Muscle layer of duodenum (tissue), 2 donors: Measurements from ENCODE around the gene GSTM4.
"Not testable (repeated sequence)": the region's sequence is repeated elsewhere in the genome, so short reads cannot be mapped to it uniquely, and the experiment has no call there.

ENCODE experiments used
- H3K27ac ChIP-seq: one replicate; pipeline ENCODE4 v1.7.0; 2013; ENCODE audit warnings: mild to moderate bottlenecking, low read length
- H3K27me3 ChIP-seq: one replicate; pipeline ENCODE4 v1.7.0; 2013; ENCODE audit warnings: low read depth, mild to moderate bottlenecking, control low read depth, low read length
- H3K36me3 ChIP-seq, 2 donors: one replicate each; pipeline ENCODE4 v1.7.0; 2013; ENCODE audit warnings: low read length in 2 of 2, control low read depth in 1 of 2, mild to moderate bottlenecking in 1 of 2; ENCODE audit not compliant: insufficient read depth in 2 of 2, control insufficient read depth in 1 of 2
- H3K4me1 ChIP-seq, 2 donors: one replicate each; pipeline ENCODE4 v1.7.0; 2013; ENCODE audit warnings: low read length in 2 of 2, mild to moderate bottlenecking in 2 of 2, control low read depth in 1 of 2, moderate library complexity in 1 of 2; ENCODE audit not compliant: insufficient read depth in 2 of 2, control insufficient read depth in 1 of 2
- H3K4me3 ChIP-seq, 2 donors: one replicate each; pipeline ENCODE4 v1.7.0; 2013; ENCODE audit warnings: low read length in 2 of 2, low read depth in 1 of 2, mild to moderate bottlenecking in 1 of 2
- H3K9me3 ChIP-seq, 2 donors: one replicate each; pipeline ENCODE4 v1.7.0; 2013; ENCODE audit warnings: low read length in 2 of 2, control low read depth in 1 of 2, mild to moderate bottlenecking in 1 of 2; ENCODE audit not compliant: control insufficient read depth in 1 of 2
- donor health status: healthy.

Gene GSTM4

DNA sequence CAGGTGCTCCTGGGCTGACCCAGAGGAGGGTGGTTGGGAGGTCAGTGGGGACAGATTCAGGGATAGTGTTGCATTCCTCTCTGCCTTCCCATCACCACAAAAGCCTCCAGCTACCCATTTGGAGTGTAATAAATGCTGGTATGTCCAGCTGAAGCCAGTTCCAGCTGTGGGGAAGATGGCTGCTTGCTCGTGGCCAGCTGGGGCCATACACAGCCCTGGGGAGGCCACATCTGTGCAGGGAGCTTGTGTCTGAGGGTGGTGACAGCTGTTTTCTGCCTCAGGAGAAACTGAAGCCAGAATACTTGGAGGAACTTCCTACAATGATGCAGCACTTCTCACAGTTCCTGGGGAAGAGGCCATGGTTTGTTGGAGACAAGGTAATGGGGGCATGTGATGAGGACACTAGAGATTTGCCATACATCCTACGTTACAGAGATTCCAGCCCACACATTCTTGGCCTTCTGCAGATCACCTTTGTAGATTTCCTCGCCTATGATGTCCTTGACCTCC, 2.7 kb downstream of the GSTM4 start:
- H3K4me1 ChIP-seq: peaks cover 0 to 28% of the 10 kb centered on the region in 2 donors
- no peaks in the 10 kb centered on the region for H3K9me3 ChIP-seq
- peaks cover 14 to 30% of the 10 kb centered on the region in 2 donors for H3K36me3 ChIP-seq
- H3K27ac ChIP-seq: no peak overlapping the region
- H3K27me3 ChIP-seq: no peaks in the 10 kb centered on the region
- H3K4me3 ChIP-seq: no peak overlapping the region

DNA sequence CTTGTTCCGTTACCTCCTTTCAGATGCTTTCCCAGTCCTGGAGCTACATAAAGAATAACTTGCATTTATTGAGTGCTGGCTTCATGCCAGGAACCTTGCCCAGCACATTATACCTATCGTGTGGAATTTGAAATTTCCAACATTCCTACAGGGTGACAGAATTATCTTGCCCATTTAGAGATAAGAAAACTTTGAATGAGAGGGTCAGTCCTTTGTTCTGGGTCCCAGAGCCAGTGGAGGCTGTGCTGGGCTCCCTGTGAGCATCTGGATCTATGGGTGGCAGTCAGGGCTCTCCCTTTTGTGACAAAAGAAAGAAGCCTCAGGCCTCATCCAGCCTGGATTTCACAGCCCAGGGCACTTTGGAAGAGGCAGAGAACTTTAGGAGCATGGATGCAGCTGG, 3.2 kb downstream of the GSTM4 start:
- Histone ChIP-seq H3K27ac (no peak overlapping the region), H3K4me1 (peaks cover 0 to 28% of the 10 kb centered on the region in 2 donors), H3K36me3 (peaks cover 14 to 30% of the 10 kb centered on the region in 2 donors), H3K27me3 (no peaks in the 10 kb centered on the region), H3K4me3 (no peak overlapping the region), H3K9me3 (no peaks in the 10 kb centered on the region)

- H3K27ac ChIP-seq: no peak overlapping the region
These were observed 4.2 kb downstream of the GSTM4 start for GRCh38 chr1:109659997-109660690.

DNA sequence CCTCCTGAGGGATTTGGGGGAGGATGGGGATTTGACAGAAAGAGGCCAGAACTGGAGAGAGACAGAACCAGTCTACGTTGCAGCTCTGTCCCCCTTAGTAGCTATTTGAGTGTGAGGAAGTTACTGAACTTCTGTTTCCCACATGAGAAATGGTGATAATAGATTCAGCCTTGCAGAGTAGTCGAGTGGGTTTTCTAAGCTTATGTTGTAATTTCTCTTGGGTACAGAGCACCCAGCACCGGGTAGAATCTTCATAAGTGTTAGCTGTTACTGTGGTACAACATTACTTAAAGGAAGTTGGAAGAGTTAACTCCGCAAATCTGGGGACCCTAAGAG, 4.8 kb downstream of the GSTM4 start:
- not testable (repeated sequence) for H3K27ac ChIP-seq, H3K27me3 ChIP-seq, H3K4me3 ChIP-seq, H3K9me3 ChIP-seq
- Histone ChIP-seq H3K36me3 (peaks cover 14 to 30% of the 10 kb centered on the region in 2 donors), H3K4me1 (peaks cover 0 to 14% of the 10 kb centered on the region in 2 donors)

More at GRCh38 chr1:109659997-109660690, 4.2 kb downstream of the GSTM4 start:
- peaks cover 0 to 19% of the 10 kb centered on the region in 2 donors for H3K4me1 ChIP-seq
- no peaks in the 10 kb centered on the region for H3K27me3 ChIP-seq
- no peak overlapping the region for H3K4me3 ChIP-seq
- peaks cover 14 to 30% of the 10 kb centered on the region in 2 donors for H3K36me3 ChIP-seq
- no peaks in the 10 kb centered on the region for H3K9me3 ChIP-seq

DNA sequence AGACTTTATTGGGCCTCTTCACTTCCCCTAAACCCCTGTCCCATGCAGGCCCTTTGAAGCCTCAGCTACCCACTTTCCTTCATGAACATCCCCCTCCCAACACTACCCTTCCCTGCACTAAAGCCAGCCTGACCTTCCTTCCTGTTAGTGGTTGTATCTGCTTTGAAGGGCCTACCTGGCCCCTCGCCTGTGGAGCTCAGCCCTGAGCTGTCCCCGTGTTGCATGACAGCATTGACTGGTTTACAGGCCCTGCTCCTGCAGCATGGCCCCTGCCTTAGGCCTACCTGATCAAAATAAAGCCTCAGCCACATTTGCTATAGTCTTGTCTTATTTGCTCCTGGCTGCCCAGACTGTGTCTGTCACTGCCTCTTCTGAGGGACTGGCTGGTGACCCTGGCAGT, 5.5 kb downstream of the GSTM4 start:
- Histone ChIP-seq H3K27ac (no peak overlapping the region), H3K9me3 (no peaks in the 10 kb centered on the region), H3K36me3 (peaks cover 14 to 30% of the 10 kb centered on the region in 2 donors)

DNA sequence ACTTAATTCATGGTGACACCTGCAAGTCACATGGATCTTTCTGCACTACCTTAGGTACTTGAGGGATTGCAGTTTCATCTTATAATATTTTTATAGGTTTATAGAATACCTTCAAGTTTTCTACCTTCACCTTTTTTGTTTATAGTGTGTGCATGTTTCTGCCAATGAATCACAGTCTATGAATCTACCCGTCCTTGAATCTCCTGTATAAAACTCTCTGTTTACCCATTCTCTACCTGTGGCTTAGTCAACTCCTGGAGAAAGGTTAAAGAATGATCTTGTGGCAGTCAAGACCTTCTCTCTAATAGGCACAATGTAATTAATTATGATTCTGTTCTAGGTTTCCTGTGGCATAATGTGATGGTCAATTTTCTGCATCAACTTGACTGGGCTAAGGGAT, 8.8 kb downstream of the GSTM4 start:
- Histone ChIP-seq H3K27me3 (no peaks in the 10 kb centered on the region), H3K4me3 (no peak overlapping the region), H3K4me1 (peaks cover 5 to 11% of the 10 kb centered on the region in 2 donors), H3K27ac (no peak overlapping the region), H3K36me3 (peaks cover 8 to 13% of the 10 kb centered on the region in 2 donors), H3K9me3 (no peaks in the 10 kb centered on the region)

More for the DNA sequence above, 5.5 kb downstream of the GSTM4 start:
- H3K4me1 ChIP-seq: peaks cover 0 to 10% of the 10 kb centered on the region in 2 donors
- no peaks in the 10 kb centered on the region for H3K27me3 ChIP-seq
- H3K4me3 ChIP-seq: no peak overlapping the region

GRCh38 chr1:109667452-109668122, 11.7 kb downstream of the GSTM4 start, which contains the start of gene GSTM2:
Gene GSTM2, plus strand, starts transcription at chr1:109668057. Its CDS starts 59 bp downstream, at chr1:109668116.
- H3K4me3 ChIP-seq: peak within 1 kb of the TSS; percentile 56 to 72
- no peak within 1 kb of the TSS for H3K27ac ChIP-seq
- peaks cover 3 to 7% of the 10 kb centered on the region in 2 donors for H3K36me3 ChIP-seq
- no peaks in the 10 kb centered on the region for H3K27me3 ChIP-seq
- peaks cover 5 to 11% of the 10 kb centered on the region in 2 donors for H3K4me1 ChIP-seq
- H3K9me3 ChIP-seq: no peaks in the 10 kb centered on the region

DNA sequence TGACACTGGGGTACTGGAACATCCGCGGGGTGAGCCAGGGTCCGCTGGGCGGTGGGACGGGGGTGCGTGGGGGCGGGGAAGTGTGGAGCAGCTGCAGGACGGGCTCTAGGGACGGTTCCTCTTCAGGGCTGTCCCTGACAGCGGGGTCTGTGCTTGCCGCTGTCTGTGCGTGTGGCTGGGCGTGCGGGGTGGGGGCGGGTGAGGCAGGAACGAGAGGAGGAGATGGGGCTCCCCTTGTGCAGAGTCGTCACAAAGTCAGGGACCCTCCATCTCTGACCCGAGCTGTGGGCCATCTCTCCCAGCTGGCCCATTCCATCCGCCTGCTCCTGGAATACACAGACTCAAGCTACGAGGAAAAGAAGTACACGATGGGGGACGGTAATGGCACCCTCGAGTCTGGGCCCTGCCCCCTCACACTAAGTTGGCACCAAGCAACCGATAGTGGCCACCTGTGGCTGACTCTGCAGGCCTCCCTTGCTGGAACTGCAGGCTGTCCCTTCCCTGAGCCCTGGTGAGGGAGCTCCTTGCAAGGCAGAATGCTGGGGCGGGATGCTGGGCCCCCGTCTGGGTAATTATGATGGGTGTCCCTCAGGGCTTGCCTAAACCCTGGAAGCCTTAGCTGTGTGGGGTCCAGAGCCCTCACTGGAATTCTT, 12.3 kb downstream of the GSTM4 start:
- no peak overlapping the region for H3K27ac ChIP-seq
- no peaks in the 10 kb centered on the region for H3K27me3 ChIP-seq
- no peaks in the 10 kb centered on the region for H3K9me3 ChIP-seq
- peaks cover 5 to 11% of the 10 kb centered on the region in 2 donors for H3K4me1 ChIP-seq
- peak overlapping the region; percentile 56 to 72 for H3K4me3 ChIP-seq
- peaks cover 3 to 10% of the 10 kb centered on the region in 2 donors for H3K36me3 ChIP-seq

GRCh38 chr1:109669246-109669948, 13.5 kb downstream of the GSTM4 start:
- H3K27me3 ChIP-seq: no peaks in the 10 kb centered on the region
- H3K36me3 ChIP-seq: peaks cover 3 to 14% of the 10 kb centered on the region in 2 donors
- no peak overlapping the region for H3K27ac ChIP-seq
- peaks cover 5 to 11% of the 10 kb centered on the region in 2 donors for H3K4me1 ChIP-seq
- no peaks in the 10 kb centered on the region for H3K9me3 ChIP-seq
- H3K4me3 ChIP-seq: no peak overlapping the region

GRCh38 chr1:109669949-109670302, 14.0 kb downstream of the GSTM4 start:
- not testable (repeated sequence) for H3K27me3 ChIP-seq, H3K27ac ChIP-seq, H3K9me3 ChIP-seq, H3K4me3 ChIP-seq
- peaks cover 3 to 14% of the 10 kb centered on the region in 2 donors for H3K36me3 ChIP-seq
- peaks cover 5 to 11% of the 10 kb centered on the region in 2 donors for H3K4me1 ChIP-seq

GRCh38 chr1:109671067-109671466, 15.2 kb downstream of the GSTM4 start:
- no peak overlapping the region for H3K4me3 ChIP-seq
- no peaks in the 10 kb centered on the region for H3K9me3 ChIP-seq
- H3K27me3 ChIP-seq: no peaks in the 10 kb centered on the region
- peaks cover 3 to 14% of the 10 kb centered on the region in 2 donors for H3K36me3 ChIP-seq
- no peak overlapping the region for H3K27ac ChIP-seq
- H3K4me1 ChIP-seq: peaks cover 5 to 11% of the 10 kb centered on the region in 2 donors
